ENCODE data around the gene TAF15.

- TF ChIP-seq CTCF (IDR thresholded peaks at IDR 0.05) (no peak), POLR2A (IDR thresholded peaks at IDR 0.05) (no peak)
Observed at GRCh38 chr17:35780950-35781349, 28.3 kb upstream of the TAF15 start.

Data from tibial nerve (tissue), 3 donors.